H1 (cell line): ENCODE data around the gene ZBTB16. TPM values are rescaled to one million over a fixed set of nuclear protein-coding genes. Genes with fewer than 3 reads are reported as not detected.

Source experiments
- CTCF ChIA-PET: fragments of 300-600 bp; sonication (Branson Sonifier 250); formaldehyde crosslinking; loops from one replicate; lab custom pipeline; 2021; ENCODE audit not compliant: partially characterized antibody; lab: Charles Lee
- POLR2A ChIA-PET: fragments of 300-600 bp; sonication (Branson Sonifier 250); formaldehyde crosslinking; loops from one replicate; lab custom pipeline; 2021; ENCODE audit warnings: inconsistent platforms; ENCODE audit not compliant: partially characterized antibody; lab: Charles Lee
- DNase-seq, 2 experiments: peaks; one replicate each; pipeline versions ENCODE4 v3.0.0 to v3.0.0-alpha.2; 2010 to 2022; ENCODE audit warnings: low spot score in 2 of 2, low read depth in 1 of 2, mixed read lengths in 1 of 2
- FAIRE-seq: peaks from 2 replicates; lab custom pipeline; 2011; peaks lifted over from hg19 to GRCh38; lab: Jason Lieb, UNC
- H2AFZ ChIP-seq: 2 replicates; pipeline ENCODE4 v1.8.1; 2012; ENCODE audit warnings: low read length, inconsistent platforms
- H2AK5ac ChIP-seq: 2 replicates; pipeline ENCODE4 v1.6.1; 2013; ENCODE audit warnings: low read depth, low read length
- H2BK120ac ChIP-seq: replicated peaks from 2 replicates; pipeline ENCODE3; 2013; ENCODE audit warnings: low read depth, low read length, inconsistent platforms
- H2BK12ac ChIP-seq: 2 replicates; pipeline ENCODE4 v1.6.1; 2013; ENCODE audit warnings: low read depth, low read length
- H2BK15ac ChIP-seq: 2 replicates; pipeline ENCODE4 v1.6.1; 2013; ENCODE audit warnings: low read length
- H2BK20ac ChIP-seq: 2 replicates; pipeline ENCODE4 v1.6.1; 2013; ENCODE audit warnings: low read length
- H2BK5ac ChIP-seq: 2 replicates; pipeline ENCODE4 v1.6.1; 2013; ENCODE audit warnings: low read depth, low read length
- H3K14ac ChIP-seq: 2 replicates; pipeline ENCODE4 v1.6.1; 2013; ENCODE audit warnings: inconsistent platforms; ENCODE audit not compliant: insufficient read length
- H3K18ac ChIP-seq: 2 replicates; pipeline ENCODE4 v1.6.1; 2013; ENCODE audit warnings: low read length; ENCODE audit errors: extremely low read depth
- H3K23ac ChIP-seq: 2 replicates; pipeline ENCODE4 v1.6.1; 2013; ENCODE audit warnings: inconsistent platforms; ENCODE audit not compliant: insufficient read length
- H3K23me2 ChIP-seq: 2 replicates; pipeline ENCODE4 v1.6.1; 2013; ENCODE audit warnings: low read depth, low read length
- H3K27ac ChIP-seq: 2 replicates; pipeline ENCODE4 v1.6.1; 2011; ENCODE audit warnings: low read depth, low read length, inconsistent platforms
- H3K27me3 ChIP-seq, 4 experiments: replicated peaks in 1 of 4; 1 replicate in 1 of 4; 2 replicates in 3 of 4; pipeline versions ENCODE4 v1.6.1 to v1.8.1; 2011 to 2013; ENCODE audit warnings: low read length in 3 of 4, mild to moderate bottlenecking in 3 of 4, inconsistent platforms in 2 of 4, mixed read lengths in 2 of 4, moderate library complexity in 1 of 4; ENCODE audit not compliant: control insufficient read depth in 3 of 4, insufficient read depth in 3 of 4; ENCODE audit errors: extremely low read depth in 1 of 4
- H3K36me3 ChIP-seq, 4 experiments: 2 replicates each; pipeline versions ENCODE4 v1.6.1 to v1.8.1; 2011 to 2013; ENCODE audit warnings: mild to moderate bottlenecking in 4 of 4, low read length in 3 of 4, moderate library complexity in 2 of 4, control low read depth in 1 of 4, inconsistent platforms in 1 of 4; ENCODE audit not compliant: insufficient read depth in 4 of 4, control insufficient read depth in 2 of 4
- H3K4ac ChIP-seq: replicated peaks from 2 replicates; pipeline ENCODE3; 2013; ENCODE audit warnings: low read length, low read depth, mixed read lengths, inconsistent platforms; ENCODE audit not compliant: insufficient read length
- H3K4me1 ChIP-seq, 4 experiments: replicated peaks in 1 of 4; 1 replicate in 1 of 4; 2 replicates in 3 of 4; pipeline versions ENCODE4 v1.6.1 to v1.8.1; 2011 to 2013; ENCODE audit warnings: low read length in 3 of 4, inconsistent platforms in 2 of 4, mixed read lengths in 1 of 4; ENCODE audit not compliant: insufficient read depth in 4 of 4, control insufficient read depth in 3 of 4
- H3K4me2 ChIP-seq, 2 experiments: 2 replicates each; pipeline versions ENCODE4 v1.6.1 to v1.8.1; 2011 to 2013; ENCODE audit warnings: low read depth in 2 of 2, low read length in 2 of 2, control low read depth in 1 of 2, inconsistent platforms in 1 of 2, mild to moderate bottlenecking in 1 of 2; ENCODE audit not compliant: insufficient read depth in 1 of 2
- H3K4me3 ChIP-seq, 4 experiments: fragments of 200-600, 300-600 bp in 1 of 4; sonication (generic), shearing (Covaris generic), sonication (Bioruptor Twin) in 1 of 4; 2 replicates each; pipeline versions ENCODE4 v1.5.1 to v1.8.1; 2011 to 2016; ENCODE audit warnings: low read length in 4 of 4, low read depth in 3 of 4, control low read depth in 2 of 4, inconsistent platforms in 2 of 4, mild to moderate bottlenecking in 2 of 4, mixed read lengths in 1 of 4, moderate library complexity in 1 of 4; ENCODE audit not compliant: insufficient read depth in 2 of 4; ENCODE audit errors: extremely low read depth in 1 of 4
- H3K56ac ChIP-seq: replicated peaks from 2 replicates; pipeline ENCODE3; 2013; ENCODE audit warnings: low read depth, mild to moderate bottlenecking, mixed read lengths, low read length, inconsistent platforms; ENCODE audit not compliant: insufficient read length
- H3K79me1 ChIP-seq: 2 replicates; pipeline ENCODE4 v1.6.1; 2013; ENCODE audit warnings: low read depth, low read length, control low read depth
- H3K79me2 ChIP-seq, 2 experiments: 2 replicates each; pipeline versions ENCODE4 v1.6.1 to v1.8.1; 2012 to 2013; ENCODE audit warnings: low read length in 2 of 2, mild to moderate bottlenecking in 2 of 2, inconsistent platforms in 1 of 2; ENCODE audit not compliant: insufficient read depth in 2 of 2, control insufficient read depth in 1 of 2
- H3K9ac ChIP-seq, 4 experiments: replicated peaks in 1 of 4; 1 replicate in 1 of 4; 2 replicates in 3 of 4; pipeline versions ENCODE4 v1.6.1 to v1.8.1; 2011 to 2013; ENCODE audit warnings: low read depth in 3 of 4, low read length in 3 of 4, control low read depth in 2 of 4, mild to moderate bottlenecking in 2 of 4, moderate library complexity in 2 of 4, inconsistent platforms in 1 of 4; ENCODE audit errors: extremely low read depth in 1 of 4
- H3K9me3 ChIP-seq, 2 experiments: 2 replicates each; pipeline versions ENCODE4 v1.6.1 to v1.8.1; 2012 to 2013; ENCODE audit warnings: mild to moderate bottlenecking in 2 of 2, moderate library complexity in 2 of 2, control low read depth in 1 of 2, inconsistent platforms in 1 of 2, low read depth in 1 of 2, low read length in 1 of 2, mixed read lengths in 1 of 2; ENCODE audit not compliant: insufficient read depth in 2 of 2
- H4K20me1 ChIP-seq, 2 experiments: replicated peaks in 1 of 2; 2 replicates each; pipeline versions ENCODE3 to v1.8.1; 2011 to 2013; ENCODE audit warnings: inconsistent platforms in 2 of 2, low read length in 2 of 2, mild to moderate bottlenecking in 1 of 2; ENCODE audit not compliant: insufficient read depth in 2 of 2, control insufficient read depth in 1 of 2
- H4K5ac ChIP-seq: 2 replicates; pipeline ENCODE4 v1.6.1; 2013; ENCODE audit warnings: low read length, low read depth, mixed read lengths, inconsistent platforms; ENCODE audit not compliant: insufficient read length
- H4K8ac ChIP-seq: 2 replicates; pipeline ENCODE4 v1.8.0; 2013; ENCODE audit warnings: mild to moderate bottlenecking, moderate library complexity, low read length, inconsistent platforms; ENCODE audit not compliant: insufficient read depth; ENCODE audit errors: extremely low read depth
- H4K91ac ChIP-seq: replicated peaks from 2 replicates; pipeline ENCODE3; 2013; ENCODE audit warnings: low read length, mixed read lengths, inconsistent platforms; ENCODE audit not compliant: insufficient read length
- ATF3 ChIP-seq: IDR thresholded peaks from 2 replicates; pipeline ENCODE4 v1.6.1; 2011; ENCODE audit warnings: low read depth, mild to moderate bottlenecking, low read length; ENCODE audit not compliant: insufficient read depth
- BACH1 ChIP-seq: IDR thresholded peaks from 2 replicates; pipeline ENCODE4 v1.6.1; 2012; ENCODE audit warnings: low read length, improper control_type of control experiment
- CBX8 ChIP-seq: fragments of 300-800, 300-1000 bp; sonication (generic); IDR thresholded peaks from 2 replicates; pipeline ENCODE4 v1.7.1; 2016; ENCODE audit warnings: low read depth, low read length, borderline replicate concordance
- CHD1 ChIP-seq: IDR thresholded peaks from 2 replicates; pipeline ENCODE4 v1.6.1; 2012; ENCODE audit warnings: low read depth, low read length, improper control_type of control experiment
- GTF2F1 ChIP-seq: IDR thresholded peaks from 2 replicates; pipeline ENCODE4 v1.6.1; 2012; ENCODE audit warnings: low read depth, low read length, improper control_type of control experiment, borderline replicate concordance
- JUN ChIP-seq: IDR thresholded peaks from 2 replicates; pipeline ENCODE4 v1.6.1; 2011; ENCODE audit warnings: low read depth, mild to moderate bottlenecking, improper control_type of control experiment, low read length
- MAX ChIP-seq: IDR thresholded peaks from 2 replicates; pipeline ENCODE4 v1.6.1; 2012; ENCODE audit warnings: inconsistent platforms
- POLR2A ChIP-seq, 2 experiments: IDR thresholded peaks; 1 replicate in 1 of 2; 2 replicates in 1 of 2; pipeline ENCODE4 v1.6.1; 2011; ENCODE audit warnings: low read depth in 2 of 2, low read length in 2 of 2, mild to moderate bottlenecking in 2 of 2; ENCODE audit errors: control extremely low read depth in 1 of 2
- RBBP5 ChIP-seq: IDR thresholded peaks from 2 replicates; pipeline ENCODE4 v1.7.1; 2012; ENCODE audit warnings: low read depth, mild to moderate bottlenecking, inconsistent platforms, low read length, moderate library complexity, borderline replicate concordance
- RFX5 ChIP-seq: IDR thresholded peaks from 2 replicates; pipeline ENCODE4 v1.6.1; 2011; ENCODE audit warnings: low read depth, low read length, improper control_type of control experiment, borderline replicate concordance
- RXRA ChIP-seq: IDR thresholded peaks from 2 replicates; pipeline ENCODE4 v1.6.1; 2011; ENCODE audit warnings: low read depth, mild to moderate bottlenecking, low read length, moderate library complexity; ENCODE audit not compliant: insufficient read depth
- SIRT6 ChIP-seq: IDR thresholded peaks from one replicate; pipeline ENCODE4 v1.7.1; 2012; ENCODE audit warnings: low read length, inconsistent platforms
- SUZ12 ChIP-seq: fragments of 200-600 bp; sonication (generic); IDR thresholded peaks from 2 replicates; pipeline ENCODE4 v1.6.1; 2012; ENCODE audit warnings: mild to moderate bottlenecking, inconsistent platforms, low read length, moderate library complexity, mixed read lengths
- TCF12 ChIP-seq: IDR thresholded peaks from 2 replicates; pipeline ENCODE4 v1.6.1; 2011; ENCODE audit warnings: low read depth, mild to moderate bottlenecking, low read length
- ZNF274 ChIP-seq: IDR thresholded peaks from 2 replicates; pipeline ENCODE4 v1.7.0; 2012; ENCODE audit warnings: low read length, borderline replicate concordance; ENCODE audit errors: extremely low read depth
- WGBS, 2 experiments: shearing (Covaris generic) in 1 of 2; methylation state at CpG; one replicate each; pipeline versions ENCODE4 v1.1.6 to v1.1.7; 2013 to 2015; ENCODE audit warnings: low lambda C conversion rate in 2 of 2, mixed read lengths in 2 of 2, inconsistent platforms in 1 of 2, low coverage in 1 of 2, missing lambda C conversion rate in 1 of 2; ENCODE audit not compliant: insufficient replicate concordance in 2 of 2, insufficient coverage in 1 of 2, insufficient read length in 1 of 2; ENCODE audit errors: extremely low coverage in 1 of 2, missing lambda C conversion rate in 1 of 2; 5-methylcytosine and 5-hydroxymethylcytosine counted together
- polyA plus RNA-seq, 7 experiments: library from polyadenylated mRNA; depleted of rRNA in 3 of 7; stranded (reverse) in 5 of 7; unstranded in 2 of 7; fragments of >200 nt in 5 of 7; fragments of 200-250 nt in 2 of 7; gene quantifications; 1 replicate in 5 of 7; 2 replicates in 1 of 7; 4 replicates in 1 of 7; pipeline versions ENCODE4 v1.2.1 to v1.2.3, GENCODE V29; 2011 to 2013; ENCODE audit warnings: missing spikeins in 2 of 7, mixed read lengths in 2 of 7
- total RNA-seq: library from RNA; stranded (reverse); fragmentation: NEBNext Ultra II Directional; extraction: Animal tissue kit (Norgen Biotek cat#: 25700); gene quantifications from 2 replicates; pipeline ENCODE4 v1.2.1, GENCODE V29; 2021

The ZBTB16 gene
- total and polyA plus RNA-seq, 2 of the 8 experiments (the other 6 are each of a cell fraction or from before 2014, with no cell fraction given), result 0.12 to 0.61 TPM

- H2AK5ac ChIP-seq, result no peak overlapping the region
- TF ChIP-seq GTF2F1, result no peak
- no peak for TF ChIP-seq ZNF274
- TF ChIP-seq ATF3, result no peak
- TF ChIP-seq JUN, result no peak
- TF ChIP-seq RFX5, result no peak
- TF ChIP-seq BACH1, result no peak
- TF ChIP-seq MAX, result no peak
- no peak for TF ChIP-seq POLR2A (IDR thresholded peaks at IDR 0.05; ENCODE audit: control extremely low read depth in 1 of 2, low read depth in 2 of 2, low read length in 2 of 2)
- no peak for TF ChIP-seq SUZ12
- TF ChIP-seq TCF12, result no peak
- TF ChIP-seq CBX8, result no peak
- no peak for TF ChIP-seq RBBP5
- no peak for TF ChIP-seq RXRA
- no peak for TF ChIP-seq SIRT6
- no peak for TF ChIP-seq CHD1
Observed at GRCh38 chr11:114169821-114170220, 110.3 kb downstream of the ZBTB16 start.

More at GRCh38 chr11:114169821-114170220, 110.3 kb downstream of the ZBTB16 start:
- no peak overlapping the region for H3K14ac ChIP-seq
- WGBS, 2 experiments, result 89% methylated on average over 2 of the region's 2 CpGs; no CpG with 5 or more reads in 1 of the 2 experiments
- H3K18ac ChIP-seq, result no peak overlapping the region; the same call in 1 of the 2 replicates
- no peak overlapping the region for H3K23ac ChIP-seq
- H4K5ac ChIP-seq, result no peak overlapping the region
- no peak overlapping the region for H2BK5ac ChIP-seq
- H4K91ac ChIP-seq, result no peak overlapping the region
- ChIA-PET CTCF (interaction anchor here (1.2 to 4.9 kb wide), 10 partner anchors 9 to 135 kb away, joined by 3 to 28 read pairs (median 4); no protein-coding TSS in a partner anchor), POLR2A (no interaction called here)
- no peak for FAIRE-seq
- no peaks in the 10 kb centered on the region for H3K79me2 ChIP-seq
- H3K9ac ChIP-seq, result no peak overlapping the region
- no peak overlapping the region for H2AFZ ChIP-seq
- H3K9me3 ChIP-seq, result no peaks in the 10 kb centered on the region
- H2BK15ac ChIP-seq, result no peak overlapping the region
- peaks cover 0 to 2% (median 0%) of the 10 kb centered on the region in 4 experiments; a peak in 2 of 7 replicates for H3K4me1 ChIP-seq
- no peak overlapping the region for H3K27ac ChIP-seq
- H4K8ac ChIP-seq, result no peak overlapping the region
- no peaks in the 10 kb centered on the region for H3K23me2 ChIP-seq
- no peak overlapping the region for H2BK12ac ChIP-seq
- no peak overlapping the region for H2BK20ac ChIP-seq
- no peaks in the 10 kb centered on the region for H4K20me1 ChIP-seq
- H3K36me3 ChIP-seq, result no peaks in the 10 kb centered on the region
- no peak overlapping the region for H2BK120ac ChIP-seq
- DNase-seq, result no peak
- H3K4ac ChIP-seq, result no peak overlapping the region
- no peaks in the 10 kb centered on the region for H3K79me1 ChIP-seq
- no peak overlapping the region for H3K4me2 ChIP-seq
- H3K56ac ChIP-seq, result no peak overlapping the region
- H3K4me3 ChIP-seq, result no peak overlapping the region
- H3K27me3 ChIP-seq, result no peaks in the 10 kb centered on the region
